ENCODE data around the gene MESP2.

Gene MESP2, protein sequence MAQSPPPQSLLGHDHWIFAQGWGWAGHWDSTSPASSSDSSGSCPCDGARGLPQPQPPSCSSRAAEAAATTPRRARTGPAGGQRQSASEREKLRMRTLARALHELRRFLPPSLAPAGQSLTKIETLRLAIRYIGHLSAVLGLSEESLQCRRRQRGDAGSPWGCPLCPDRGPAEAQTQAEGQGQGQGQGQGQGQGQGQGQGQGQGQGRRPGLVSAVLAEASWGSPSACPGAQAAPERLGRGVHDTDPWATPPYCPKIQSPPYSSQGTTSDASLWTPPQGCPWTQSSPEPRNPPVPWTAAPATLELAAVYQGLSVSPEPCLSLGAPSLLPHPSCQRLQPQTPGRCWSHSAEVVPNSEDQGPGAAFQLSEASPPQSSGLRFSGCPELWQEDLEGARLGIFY

DNA sequence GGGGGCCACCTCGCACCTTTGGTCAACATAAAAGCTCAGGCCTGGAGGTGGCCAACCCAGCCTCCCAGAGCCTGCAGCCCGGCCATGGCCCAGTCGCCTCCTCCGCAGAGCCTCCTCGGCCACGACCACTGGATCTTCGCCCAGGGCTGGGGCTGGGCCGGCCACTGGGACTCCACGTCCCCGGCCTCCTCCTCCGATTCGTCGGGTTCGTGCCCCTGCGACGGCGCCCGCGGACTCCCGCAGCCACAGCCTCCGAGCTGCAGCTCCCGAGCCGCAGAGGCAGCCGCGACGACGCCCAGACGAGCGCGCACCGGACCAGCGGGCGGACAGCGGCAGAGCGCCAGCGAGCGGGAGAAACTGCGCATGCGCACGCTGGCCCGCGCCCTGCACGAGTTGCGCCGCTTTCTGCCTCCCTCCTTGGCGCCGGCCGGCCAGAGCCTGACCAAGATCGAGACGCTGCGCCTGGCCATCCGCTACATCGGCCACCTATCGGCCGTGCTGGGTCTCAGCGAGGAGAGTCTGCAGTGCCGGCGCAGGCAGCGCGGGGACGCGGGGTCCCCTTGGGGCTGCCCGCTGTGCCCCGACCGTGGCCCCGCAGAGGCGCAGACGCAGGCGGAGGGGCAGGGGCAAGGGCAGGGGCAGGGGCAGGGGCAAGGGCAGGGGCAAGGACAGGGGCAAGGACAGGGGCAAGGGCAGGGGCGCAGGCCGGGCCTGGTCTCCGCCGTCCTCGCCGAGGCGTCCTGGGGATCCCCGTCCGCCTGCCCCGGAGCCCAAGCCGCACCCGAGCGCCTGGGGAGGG, at the start of gene MESP2:
Gene MESP2, plus strand, starts transcription at position 59 of the 799 bp plus-strand sequence. Its CDS starts 26 bp downstream, at position 85.
- DNase-seq (ENCODE audit: low read depth), result peak; percentile 56

DNA sequence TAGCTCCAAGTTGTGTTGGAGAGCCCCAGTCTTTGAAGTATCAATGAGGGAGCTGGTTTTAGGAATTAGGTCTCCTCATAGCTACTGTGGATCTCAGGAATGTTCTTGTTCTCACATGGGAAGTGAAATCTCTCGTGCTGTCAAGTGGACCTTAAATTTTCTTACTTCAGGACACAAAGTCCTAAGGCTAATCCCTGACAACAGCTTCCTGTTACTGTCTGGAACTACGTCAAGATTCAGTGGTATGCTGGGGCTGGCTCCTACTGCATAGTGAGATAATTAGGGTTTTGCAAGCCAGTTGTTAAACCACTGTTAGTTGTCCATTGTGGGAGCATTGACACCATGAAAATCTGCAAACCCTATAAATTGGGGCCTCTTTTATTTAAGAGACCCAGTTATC, 47.9 kb upstream of the MESP2 start:
- no peak for DNase-seq (ENCODE audit: low read depth)

DNA sequence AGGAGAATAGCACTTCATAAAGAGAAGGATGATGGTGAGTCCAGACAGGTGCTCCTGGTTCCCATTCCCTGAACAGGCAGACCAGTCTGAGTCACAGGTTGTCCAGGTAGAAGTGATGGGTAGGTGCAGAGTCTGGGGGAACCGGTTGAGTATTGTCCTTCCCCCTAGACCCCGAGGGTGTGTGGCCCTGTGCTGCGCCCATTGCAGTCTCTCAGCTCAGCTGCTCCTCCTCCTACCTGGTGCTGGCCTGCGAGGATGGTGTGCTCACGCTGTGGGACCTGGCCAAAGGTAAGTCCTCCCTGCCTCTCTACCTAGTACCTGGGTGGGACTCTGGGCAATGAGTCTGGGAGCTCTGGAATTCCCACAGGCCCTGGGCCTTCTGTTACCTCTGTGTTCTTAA, 44.9 kb upstream of the MESP2 start:
- no peak for DNase-seq (ENCODE audit: low read depth)

DNA sequence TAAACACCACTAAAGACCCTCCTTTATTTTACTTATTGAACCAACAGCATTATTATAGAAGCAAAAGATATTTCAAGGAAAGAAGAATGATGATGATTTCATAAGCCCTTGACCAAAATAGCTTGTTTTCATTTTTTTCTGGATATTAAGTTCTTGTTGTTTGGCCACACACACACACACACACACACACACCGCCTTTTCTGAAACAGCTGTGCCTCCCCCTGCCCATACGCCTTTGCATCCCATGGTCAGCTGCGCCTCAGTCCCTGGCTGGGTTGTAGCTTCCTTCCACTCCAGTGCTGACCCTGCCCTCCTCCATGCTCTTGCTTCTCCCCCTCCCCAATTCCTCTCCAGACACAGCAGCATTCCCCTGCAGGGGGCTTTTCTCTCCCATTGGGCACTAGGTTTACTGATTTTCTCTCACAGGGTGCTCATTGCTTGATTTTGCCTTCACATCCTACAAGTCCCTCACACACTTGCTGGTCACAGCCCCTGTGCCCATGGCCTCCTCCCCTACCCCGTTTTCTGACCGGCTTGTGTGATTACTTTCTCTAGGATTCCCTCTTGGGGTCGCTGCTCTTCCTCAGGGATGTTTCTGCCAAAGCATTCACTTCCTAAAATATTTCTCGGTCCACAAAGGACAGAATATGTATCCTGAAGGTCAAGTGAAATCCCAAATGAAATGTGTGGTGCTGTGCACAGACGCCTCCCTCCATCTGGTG, 43.5 kb upstream of the MESP2 start:
- no peak for DNase-seq (ENCODE audit: low read depth)

DNA sequence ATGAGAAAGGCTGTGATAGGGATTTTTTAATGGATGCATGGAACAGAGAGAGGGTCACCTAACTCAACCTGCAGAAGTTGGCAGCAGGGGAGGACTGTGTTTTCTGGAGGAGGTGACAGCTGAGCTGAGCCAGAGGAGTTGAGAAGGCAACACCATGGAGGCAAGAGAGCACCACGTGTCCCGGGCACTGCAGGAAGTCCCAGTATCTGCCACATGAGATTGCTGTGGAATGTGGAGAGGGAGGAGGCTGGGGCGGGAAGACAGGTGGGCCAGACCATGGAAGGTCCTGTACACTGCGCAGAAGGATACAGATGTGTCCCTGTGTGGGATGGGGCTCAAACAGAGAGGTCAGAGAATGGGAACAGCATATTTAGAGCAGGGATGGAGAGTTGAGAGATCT, 40.4 kb upstream of the MESP2 start:
- no peak for DNase-seq (ENCODE audit: low read depth)

DNA sequence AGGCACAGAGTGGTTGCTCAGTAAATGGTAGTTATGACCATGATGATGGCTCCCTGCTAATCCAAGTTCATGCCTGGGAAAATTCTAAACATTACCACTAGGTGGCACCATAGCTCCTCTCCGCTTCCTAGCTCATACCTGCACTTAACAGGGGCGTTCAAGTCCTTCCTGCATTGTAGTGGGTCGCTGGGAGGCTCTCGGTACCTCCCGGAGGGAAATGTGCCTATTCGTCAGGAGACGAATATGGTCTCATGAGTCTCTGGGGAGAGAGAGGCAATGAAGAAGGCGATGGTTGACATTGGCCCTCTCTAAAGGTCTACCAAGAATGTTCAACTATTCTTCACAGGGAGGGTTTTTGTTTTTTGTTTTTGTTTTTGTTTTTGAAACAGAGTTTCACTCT, 36.0 kb upstream of the MESP2 start:
- peak; percentile 26 for DNase-seq (ENCODE audit: low read depth)

DNA sequence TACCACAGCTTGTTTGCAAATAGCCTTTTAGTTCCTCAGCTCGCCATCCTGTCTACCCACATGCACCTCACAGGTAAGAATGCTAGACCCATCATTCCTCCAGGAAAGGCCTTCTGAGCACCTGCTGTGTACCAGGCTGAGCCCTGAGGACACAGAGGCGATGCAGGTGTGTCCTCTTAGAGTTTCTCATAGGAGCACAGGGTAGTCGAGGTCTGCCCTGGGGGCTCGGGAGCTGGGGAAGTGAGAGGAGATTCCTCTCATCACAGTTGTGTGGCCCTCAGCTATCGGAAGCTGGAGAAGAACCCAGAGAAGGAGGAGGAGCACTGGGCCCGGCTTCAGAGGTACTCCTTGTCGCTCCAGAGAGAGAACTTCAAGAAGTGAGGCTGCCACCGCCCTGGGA, 33.1 kb upstream of the MESP2 start:
- no peak for DNase-seq (ENCODE audit: low read depth)

DNA sequence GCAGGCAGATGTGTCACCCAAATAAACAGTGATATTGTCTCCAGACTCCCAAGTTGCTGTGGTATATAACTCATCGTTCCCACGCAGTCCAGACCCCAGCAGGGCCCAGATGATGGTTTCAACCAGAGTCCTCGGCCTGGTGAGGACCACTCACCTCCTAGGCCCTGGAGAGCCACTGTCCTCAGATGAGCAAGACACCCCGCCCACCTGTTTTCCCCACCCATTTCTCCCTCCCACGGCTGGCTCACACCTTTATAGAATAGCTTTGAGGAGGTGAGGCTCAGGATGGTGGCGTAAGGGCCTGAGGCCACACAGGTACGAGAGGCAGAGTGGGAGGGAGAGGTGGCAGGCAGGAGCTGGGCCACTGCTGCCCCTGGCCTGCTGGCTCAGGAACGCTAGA, 32.5 kb upstream of the MESP2 start:
- no peak for DNase-seq (ENCODE audit: low read depth)

DNA sequence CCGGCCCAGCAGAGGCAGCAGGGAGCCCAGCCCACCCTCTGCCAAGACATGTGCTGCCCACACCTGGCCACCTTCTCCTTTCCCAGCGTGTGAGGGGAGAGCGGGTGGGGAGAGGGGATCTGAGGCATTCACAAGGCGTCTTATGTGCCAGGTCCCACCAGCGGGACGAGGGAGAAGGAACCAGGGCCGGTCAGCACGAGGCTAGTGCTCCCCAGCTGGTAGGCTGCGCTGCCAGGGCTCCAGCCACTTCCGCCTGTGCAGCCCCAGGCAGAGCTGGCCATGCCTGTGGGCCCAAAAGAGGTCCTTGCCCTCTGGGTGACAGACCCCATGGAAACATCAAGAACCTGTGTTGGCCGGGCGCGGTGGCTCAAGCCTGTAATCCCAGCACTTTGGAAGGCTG, 31.0 kb upstream of the MESP2 start:
- no peak for DNase-seq (ENCODE audit: low read depth)

DNA sequence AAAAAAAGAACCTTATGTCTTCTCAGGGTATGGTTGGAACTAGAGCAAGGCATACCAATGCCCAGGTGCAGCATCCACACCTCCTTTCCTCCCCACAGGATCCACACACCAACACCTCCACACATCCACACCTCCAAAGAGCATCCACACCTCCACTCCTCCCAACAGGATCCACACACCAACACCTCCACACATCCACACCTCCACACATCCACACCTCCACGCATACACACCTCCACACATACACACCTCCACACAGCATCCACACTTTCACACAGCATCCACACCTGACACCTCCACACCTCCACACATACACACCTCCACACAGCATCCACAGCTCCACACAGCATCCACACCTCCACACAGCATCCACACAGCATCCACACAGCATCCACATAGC, 30.4 kb upstream of the MESP2 start:
- DNase-seq (ENCODE audit: low read depth), result no peak

DNA sequence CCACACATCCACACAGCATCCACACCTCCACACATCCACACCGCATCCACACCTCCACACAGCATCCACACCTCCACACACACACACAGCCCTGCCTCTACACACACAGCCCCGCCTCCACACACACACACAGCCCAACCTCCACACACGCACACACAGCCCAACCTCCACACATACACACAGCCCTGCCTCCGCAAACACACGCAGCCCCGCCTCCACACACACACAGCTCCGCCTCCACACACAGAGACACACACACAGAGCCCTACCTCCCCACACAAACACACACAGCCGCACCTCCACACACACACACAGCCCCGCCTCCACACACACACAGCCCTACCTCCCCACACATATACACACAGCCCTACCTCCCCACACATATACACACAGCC, 29.7 kb upstream of the MESP2 start:
- DNase-seq (ENCODE audit: low read depth), result no peak

DNA sequence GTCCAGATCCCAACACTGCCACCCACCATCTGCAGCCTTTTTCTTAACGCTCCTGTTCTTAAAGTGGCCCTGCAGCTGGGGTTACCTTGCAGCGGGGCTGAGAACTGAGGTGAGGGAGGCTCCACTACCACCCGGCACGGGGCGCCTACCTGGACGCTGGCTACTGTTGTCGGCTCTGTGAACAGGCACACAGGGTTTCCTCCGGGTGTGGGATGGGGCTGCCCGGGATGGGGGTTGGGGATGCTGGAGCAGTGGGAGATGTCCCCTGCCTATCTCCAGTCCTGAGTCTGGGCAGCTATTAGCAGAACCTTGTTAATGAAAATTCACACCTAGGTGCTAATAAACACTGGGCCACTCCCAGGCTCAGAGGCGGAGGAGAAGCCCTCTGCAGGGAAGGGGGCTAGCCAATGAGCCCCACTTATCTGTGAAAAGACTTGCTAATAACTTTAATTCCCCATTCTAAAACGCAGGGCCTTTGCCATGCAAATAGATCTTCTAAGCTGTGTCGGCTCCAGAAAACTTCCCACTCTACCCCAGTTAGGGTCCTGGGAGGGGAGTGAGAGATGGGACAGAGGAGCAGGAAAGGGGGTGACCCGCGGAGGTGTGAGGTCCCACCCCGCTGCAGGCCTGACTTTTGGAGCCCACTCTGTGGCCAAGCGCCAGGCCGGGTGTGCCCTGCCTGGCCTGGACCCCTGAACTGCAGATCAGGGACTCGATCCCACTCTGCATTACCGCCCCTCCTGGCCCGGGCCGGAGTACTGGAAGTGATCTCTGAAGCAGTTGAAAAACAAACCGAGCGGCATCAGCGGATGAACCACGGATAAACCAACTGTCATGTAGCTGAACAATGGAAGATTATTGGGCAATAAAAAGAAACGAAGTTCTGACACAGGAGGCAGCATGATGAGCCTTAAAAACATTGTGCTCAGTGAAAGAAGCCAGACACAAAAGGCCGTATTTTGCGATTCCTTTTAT, 28.1 kb upstream of the MESP2 start:
- DNase-seq (ENCODE audit: low read depth), result no peak

DNA sequence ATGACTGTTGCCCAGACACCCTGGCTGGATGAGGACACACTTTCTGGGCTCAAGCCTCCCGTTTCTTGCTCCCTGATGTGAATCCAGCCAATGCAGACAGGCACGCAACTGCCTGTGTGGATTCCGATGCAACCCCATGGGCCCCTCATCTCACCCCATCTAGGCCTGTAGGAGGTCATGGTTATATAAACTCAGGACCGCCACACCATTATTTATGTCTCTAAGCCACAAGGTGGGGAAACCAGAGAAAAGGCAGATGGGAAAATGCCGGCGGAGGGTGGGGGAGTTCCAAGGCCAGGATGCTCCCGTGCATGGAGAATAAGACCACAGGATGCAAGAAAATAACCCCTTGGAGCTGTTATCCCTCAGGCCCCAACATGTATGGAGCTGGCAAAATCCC, 27.1 kb upstream of the MESP2 start:
- no peak for DNase-seq (ENCODE audit: low read depth)

DNA sequence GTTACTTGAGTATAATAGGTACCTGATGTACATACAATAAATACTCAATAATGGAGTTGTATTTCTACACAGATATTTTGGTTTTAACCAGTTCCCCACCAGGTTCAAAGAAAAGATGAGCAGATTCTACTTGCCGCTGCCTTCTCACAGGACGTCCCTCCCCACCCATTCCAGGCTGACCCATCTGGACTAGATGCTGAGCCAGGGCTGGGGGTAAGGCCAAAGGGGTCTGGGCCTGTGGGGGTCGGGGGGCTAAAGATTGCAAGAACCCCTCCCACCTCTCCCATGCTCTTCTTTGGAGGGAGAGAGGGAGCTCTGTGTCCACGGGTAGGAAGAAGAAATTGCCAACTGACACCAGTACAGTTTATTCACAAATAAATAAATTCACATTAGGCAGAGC, 26.6 kb upstream of the MESP2 start:
- no peak for DNase-seq (ENCODE audit: low read depth)

DNA sequence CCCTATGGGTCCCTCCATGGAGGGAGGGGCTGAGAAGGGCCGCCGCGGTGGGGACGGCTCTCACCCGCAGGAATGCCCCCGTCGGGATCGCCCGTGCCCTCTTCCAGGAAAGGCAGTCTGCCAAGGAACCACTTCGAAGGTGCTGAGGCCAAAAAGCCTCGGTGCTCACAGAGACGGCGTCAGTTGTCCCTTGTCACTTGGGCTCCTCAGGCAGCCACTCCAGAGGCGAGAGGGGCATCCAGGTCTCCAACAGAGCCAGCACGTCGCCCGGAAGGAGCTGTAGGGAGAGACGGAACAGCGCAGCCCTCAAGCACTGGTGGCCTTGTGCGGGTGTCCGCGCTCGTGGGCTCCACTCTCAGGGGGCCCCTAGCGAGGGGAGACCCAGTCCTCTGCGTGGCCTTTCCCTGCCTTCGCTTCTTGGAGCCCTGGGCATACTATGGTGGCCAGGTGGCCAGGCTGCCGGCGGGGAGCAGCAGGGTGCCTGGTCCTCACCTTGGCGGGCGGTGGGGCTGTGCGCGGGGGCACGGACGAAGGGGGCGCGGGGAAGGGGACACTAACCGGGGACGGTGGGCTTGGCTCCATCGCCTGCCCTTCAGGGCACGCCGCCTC, 26.1 kb upstream of the MESP2 start:
- no peak for DNase-seq (ENCODE audit: low read depth)

DNA sequence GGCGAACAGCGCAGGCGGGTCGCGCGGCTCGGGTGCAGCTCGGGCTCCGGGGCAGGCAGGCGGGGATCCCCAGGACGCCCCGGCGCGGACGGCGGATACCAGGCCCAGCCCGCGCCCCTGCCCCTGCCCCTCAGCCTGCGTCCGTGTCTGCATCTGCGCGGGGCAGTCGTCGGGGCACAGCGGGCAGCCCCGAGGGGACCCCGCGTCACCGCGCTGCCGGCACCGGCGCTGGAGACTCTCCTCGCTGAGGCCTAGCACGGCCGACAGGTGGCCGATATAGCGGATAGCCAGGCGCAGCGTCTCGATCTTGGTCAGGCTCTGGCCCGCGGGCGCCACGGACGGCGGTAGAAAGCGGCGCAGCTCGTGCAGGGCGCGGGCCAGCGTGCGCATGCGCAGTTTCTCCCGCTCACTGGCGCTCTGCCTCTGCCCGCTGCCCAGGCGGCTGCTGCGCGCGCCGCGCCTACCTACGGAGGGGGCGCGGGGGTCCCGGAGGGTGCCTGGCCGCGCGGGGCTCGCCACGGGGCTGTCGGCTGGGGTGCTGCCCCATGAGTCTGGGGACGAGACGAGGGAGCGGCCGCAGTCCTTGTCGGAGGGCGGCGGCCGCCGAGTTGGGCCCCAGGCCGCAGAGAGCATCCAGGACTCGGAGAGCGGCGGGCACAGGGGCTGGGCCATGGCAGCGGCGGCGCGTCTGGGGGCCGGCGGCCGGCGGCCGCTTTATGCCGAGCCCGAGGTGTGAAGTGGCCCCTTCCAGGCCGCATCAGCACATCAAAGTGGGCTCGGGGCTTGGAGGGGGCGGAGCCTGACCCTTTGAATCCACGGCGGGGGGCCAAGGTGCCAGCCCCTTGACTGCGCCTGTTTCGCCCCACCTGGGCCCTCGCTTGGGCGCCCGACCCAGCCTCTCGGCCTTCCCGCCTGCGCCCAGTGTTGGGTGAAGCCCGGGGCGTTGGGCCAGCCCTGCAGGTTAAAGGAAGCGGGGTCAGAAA, 25.3 kb upstream of the MESP2 start, which contains the start of gene MESP1:
Gene MESP1, minus strand, starts transcription at position 690 of the 983 bp plus-strand sequence. Its CDS starts 18 bp downstream, at position 672.
- peak; percentile 73 for DNase-seq (ENCODE audit: low read depth)

DNA sequence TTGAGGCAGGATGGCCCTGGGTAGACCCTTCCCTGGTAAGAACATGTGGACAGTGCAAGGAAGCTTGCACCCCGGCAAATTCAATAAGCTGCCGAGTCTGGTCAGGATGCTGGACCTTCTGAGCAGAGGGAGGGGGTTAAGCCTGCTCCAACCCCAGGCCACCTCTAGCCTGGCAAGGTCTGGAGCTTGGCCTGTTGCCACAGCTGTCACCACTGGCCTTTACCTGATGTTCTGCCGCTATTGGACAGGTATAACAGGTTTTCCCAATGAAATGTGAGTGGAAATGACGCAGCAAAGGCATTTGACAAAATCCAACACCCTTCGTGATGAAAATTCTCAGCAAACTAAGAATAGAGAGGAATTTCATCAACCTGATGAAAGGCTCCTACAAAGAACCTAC, 24.4 kb upstream of the MESP2 start:
- no peak for DNase-seq (ENCODE audit: low read depth)

DNA sequence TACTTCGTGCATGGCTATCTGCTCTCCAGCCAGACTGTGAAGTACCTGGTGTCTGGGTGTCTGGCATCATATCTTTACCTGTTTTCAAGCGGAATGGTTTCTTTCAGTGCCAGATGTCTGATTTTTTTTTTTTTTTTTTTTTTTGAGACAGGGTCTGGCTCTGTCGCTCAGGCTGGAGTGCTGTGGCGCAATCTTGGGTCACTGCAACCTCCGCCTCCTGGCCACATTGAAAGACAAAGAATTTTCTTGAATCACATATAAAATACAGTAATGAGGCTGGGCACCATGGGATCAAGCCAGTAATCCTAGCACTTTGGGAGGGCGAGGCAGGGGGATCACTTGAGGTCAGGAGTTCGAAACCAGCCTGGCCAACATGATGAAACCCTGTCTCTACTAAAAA, 22.3 kb upstream of the MESP2 start:
- no peak for DNase-seq (ENCODE audit: low read depth)

DNA sequence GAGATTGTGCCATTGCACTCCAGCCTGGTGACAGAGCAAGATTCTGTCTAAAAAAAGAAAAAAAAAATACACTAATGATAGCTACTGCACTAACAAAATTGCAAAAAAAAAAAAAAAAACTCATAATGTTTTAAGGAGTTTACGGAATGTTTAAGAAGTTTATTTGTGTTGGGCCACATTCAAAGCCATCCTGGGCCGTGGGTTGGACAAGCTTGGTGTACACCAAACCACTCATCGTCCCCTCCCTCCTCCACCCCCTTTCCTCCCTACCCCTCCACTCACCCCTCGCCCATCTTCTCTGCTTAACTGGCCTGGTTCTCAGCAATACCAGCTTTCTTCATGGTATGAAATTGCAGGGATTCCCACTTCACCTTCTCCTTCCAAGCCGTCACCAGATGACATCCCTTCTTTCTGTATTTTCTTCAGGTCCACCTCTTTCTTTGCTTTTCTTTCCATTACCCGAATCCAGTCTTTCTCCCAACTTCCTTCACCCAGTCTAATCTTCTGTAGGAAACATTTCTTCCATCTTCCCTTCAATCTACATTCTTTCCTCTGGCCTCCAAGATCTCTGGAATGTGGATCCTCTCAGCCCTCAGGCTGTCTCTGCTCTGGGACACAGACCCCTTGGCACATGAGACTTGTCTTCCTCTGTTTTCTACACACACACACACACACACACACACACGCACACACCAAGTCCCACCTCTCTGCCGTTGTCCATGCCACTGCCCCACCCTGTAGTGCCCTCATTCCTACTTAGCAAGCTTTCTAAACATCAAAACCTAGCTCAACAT, 21.6 kb upstream of the MESP2 start:
- DNase-seq (ENCODE audit: low read depth), result no peak
